Cerebellar cortex (tissue), 1 donor: Measurements from ENCODE around the gene ALDH3A2.
"Not testable (repeated sequence)": the region's sequence is repeated elsewhere in the genome, so short reads cannot be mapped to it uniquely, and the experiment has no call there.

Experiments
- DNase-seq: peaks from one replicate; pipeline ENCODE4 v3.0.0-alpha.2; 2015; ENCODE audit warnings: low spot score

The ALDH3A2 gene

DNA sequence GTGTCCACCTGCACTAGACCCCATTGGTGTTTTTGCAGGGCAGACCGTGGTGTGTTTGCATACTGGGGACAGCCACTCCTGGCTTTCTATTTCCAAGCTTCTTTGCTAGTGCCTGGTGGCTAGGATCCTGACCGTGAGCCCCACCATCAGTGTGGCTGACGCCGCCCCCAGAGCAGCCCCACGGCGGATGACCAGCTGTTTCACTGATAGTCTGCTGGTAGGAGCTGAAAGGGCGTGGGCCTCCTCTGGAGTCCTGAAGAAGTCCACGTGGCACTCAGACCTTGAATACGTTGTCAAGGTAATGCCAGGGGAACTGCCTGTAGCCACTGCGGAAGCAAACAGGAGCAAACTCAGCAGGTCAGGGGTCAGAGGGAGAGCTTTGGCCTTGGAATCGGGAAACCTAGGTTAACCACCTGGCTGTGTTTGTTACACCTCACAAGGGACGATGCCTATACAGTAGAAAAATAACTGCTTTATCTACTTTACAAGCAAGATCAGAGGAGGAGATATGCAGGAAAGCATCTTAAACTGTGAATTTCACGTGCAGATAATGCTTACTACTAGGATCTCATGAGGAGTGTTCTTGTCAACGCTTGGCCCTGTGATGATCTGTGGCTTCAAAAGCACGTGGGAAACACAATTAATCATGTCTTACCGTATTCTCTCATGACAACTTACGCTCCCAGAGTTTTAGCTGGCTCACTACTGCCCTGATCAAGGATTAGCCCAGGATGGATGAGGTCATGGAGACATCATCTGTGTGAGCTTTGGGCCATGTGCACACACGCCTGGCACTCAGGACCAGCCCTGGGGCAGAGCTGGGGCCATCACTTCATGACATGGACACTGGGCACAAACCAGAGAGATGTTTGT is 30.3 kb downstream of the ALDH3A2 start:
- no peak for DNase-seq

DNA sequence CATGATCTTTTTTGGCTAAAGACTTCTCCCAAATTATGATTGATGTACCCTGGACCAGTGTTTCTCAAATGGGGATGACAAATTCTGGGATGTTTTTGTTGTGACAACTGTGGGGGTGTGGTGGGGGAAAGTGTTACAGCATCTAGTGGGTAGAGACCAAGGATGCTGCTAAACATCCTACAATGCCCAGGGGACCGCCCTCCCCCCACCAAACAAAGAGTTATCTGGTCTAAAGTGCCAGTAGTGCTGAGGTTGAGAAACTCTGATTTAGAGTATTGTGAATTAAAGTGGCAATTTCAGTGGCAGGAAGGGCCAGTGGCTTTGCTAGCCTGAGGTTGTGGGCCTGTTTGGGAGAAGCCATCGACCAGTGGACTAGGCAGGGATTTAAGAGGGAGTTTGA is 34.6 kb downstream of the ALDH3A2 start:
- no peak for DNase-seq

- not testable (repeated sequence) for DNase-seq
These were observed 36.5 kb downstream of the ALDH3A2 start for GRCh38 chr17:19684909-19685580.

GRCh38 chr17:19686400-19687090 is 38.0 kb downstream of the ALDH3A2 start:
- no peak for DNase-seq

DNA sequence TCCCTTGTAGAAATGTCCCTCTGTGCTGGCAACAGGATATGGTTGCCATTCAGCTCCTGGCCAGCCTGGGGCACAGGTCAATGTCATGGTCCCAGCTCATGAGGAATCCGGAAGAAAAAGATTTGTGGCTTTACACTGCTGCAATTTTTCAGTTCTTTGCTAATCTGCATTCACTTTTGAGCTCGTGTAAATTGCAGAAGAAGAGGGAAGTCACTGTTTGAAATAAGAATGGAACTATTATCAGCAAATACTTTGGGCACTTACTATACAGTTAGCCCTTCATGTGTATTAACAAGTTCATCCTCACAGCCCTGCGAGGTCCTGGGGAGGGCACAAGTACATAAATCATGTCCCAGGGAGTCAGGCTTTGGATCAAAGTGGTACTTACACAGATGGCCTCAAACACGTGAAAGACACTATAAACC is 53.7 kb downstream of the ALDH3A2 start:
- DNase-seq: no peak

DNA sequence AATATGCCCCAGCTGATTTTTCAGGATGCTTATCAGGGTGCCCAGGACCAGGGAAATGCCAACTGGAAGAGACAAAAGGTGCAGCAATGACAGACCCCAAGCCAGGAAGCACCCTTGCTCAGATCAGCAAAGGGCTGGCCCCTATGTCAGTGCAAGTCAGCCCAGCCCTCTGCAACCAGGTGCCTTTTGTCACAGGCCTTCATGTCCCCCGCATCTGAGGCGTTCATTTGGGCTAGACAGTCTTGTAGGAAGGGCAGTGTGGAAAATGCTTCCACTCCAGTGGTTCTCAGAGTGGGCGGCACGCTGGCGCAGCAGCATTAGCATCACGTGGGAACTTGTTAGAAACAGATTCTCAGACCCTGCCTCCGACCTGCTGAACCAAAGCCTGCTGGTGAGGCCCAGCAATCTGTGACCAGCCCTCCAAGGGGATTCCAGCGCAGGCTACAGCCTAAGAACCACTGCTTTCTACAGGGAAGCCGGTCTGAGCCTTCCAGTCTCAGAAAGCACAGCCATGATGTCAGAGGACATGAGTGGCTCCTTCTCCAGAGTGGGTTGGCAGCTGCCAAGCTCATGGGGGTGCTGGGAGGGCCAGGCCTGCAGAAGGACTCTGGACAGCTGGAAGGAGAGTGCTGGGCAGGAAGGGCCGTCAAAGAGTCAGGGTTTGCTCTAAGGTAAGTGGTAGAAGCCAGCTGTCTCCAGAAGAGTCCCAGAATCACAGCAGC is 54.7 kb downstream of the ALDH3A2 start:
- DNase-seq: no peak

- no peak for DNase-seq
These were observed 55.5 kb downstream of the ALDH3A2 start for GRCh38 chr17:19703828-19704613.

- no peak for DNase-seq
These were observed 56.6 kb downstream of the ALDH3A2 start for GRCh38 chr17:19705201-19705600.

GRCh38 chr17:19705771-19706770 is 57.5 kb downstream of the ALDH3A2 start:
- DNase-seq: no peak

DNA sequence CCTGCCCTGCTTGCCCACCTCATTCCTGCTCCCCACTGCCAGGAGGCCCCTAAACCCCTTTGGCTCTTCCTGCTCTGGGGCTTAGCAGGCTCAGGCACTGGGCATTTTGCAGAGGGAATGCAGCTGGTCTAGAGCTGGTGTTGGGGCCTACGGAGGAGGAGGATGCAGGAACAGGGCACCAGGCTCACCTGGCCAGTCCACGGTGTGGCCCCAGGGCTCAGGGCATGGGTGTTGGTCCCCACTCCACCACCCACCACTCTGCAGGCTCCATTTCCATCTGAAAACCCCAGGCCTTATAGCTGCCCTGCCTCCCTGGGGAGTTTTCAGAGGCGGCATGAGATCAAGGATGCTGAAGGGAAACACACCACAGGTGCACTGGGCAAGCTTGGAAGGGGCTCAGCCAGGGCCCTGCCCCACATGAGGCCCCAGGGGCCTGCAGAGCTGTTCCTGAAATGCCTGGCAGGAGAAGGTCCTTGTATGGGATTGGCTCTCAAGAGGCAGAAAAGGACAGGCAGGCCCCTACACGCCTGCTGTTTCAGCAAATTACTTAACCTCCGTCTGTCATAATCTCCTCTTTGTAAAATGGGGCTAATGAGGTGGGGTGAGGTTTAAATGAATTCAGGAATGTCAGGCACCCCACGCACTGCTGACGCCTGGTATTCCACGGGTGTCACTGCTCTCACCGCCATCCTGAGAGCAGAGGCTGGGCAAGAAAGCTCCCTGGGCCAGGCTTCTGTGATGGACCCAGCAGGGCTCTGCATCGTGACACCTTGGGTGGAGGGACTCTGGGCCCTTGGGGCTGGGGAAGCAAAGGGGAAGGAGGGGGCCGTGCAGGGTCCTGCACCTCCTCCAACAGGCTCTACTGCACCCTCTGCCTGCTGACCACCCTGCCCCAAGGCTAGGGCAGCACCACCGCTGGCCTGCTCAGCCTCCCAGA is 58.5 kb downstream of the ALDH3A2 start:
- no peak for DNase-seq

- DNase-seq: no peak
These were observed 59.2 kb downstream of the ALDH3A2 start for GRCh38 chr17:19707728-19708221.

GRCh38 chr17:19708431-19709175 is 60.1 kb downstream of the ALDH3A2 start:
- DNase-seq: no peak

GRCh38 chr17:19709841-19710240 is 61.3 kb downstream of the ALDH3A2 start:
- DNase-seq: no peak

- DNase-seq: no peak
These were observed 64.0 kb downstream of the ALDH3A2 start for GRCh38 chr17:19712436-19713004.

DNA sequence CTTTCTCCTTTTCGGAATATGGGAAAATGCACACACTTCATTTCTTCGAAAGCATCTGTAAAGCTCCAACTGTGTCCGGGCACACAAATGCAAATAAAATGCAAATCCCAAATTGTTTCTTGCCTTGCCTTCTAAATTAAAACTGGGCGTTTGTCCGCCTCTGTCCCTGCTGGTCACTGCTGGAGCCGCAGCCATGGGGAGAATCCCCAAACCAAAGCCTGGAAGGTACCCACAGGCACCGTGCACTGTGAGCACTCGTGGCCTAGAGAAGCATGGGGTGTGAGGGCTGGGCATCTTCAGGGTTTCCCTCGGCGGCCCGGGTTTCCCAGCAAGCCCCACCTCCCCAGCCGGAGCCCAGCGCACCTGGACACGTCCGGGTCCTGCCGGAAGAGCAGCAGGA is 64.9 kb downstream of the ALDH3A2 start:
- no peak for DNase-seq

DNA sequence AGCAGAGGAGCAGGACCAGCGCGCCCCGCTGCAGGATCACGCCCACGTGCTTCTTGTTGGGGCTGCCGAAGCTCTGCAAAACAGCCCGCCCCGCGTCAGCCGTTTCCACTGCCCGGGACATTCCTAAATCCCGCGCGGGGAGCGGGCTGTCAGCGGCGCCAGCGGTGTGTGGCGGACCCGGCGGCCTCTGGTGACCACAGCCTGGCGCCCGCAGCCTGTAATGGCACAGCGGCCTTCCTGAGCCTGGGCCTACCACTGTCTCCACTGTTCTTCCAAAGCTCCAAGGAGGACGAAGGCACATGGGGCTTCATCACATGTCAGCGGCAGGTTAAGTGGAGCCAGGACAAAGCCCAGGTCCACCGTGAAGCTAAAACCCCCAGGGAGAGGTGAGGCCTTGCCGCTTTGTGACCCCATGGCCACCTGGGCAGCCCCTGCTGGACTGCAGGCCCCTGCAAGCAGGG is 65.4 kb downstream of the ALDH3A2 start:
- no peak for DNase-seq
